ENCODE data around the gene VAV2. TPM values are rescaled to one million over a fixed set of nuclear protein-coding genes. Genes with fewer than 3 reads are reported as not detected.

VAV2 gene
- total and polyA plus RNA-seq, 2 of the 4 experiments (the other 2 are of a cell fraction): 10.8 to 13.4 TPM

GRCh38 chr9:133881671-133882381, 110.3 kb downstream of the VAV2 start:
- peaks cover 33% of the 10 kb centered on the region for H4K20me1 ChIP-seq (ENCODE audit: insufficient read depth, low read length)
- 100% methylated on average over 4 of the region's 24 CpGs; no CpG with 5 or more reads in 1 of the 2 experiments for WGBS, 2 experiments (ENCODE audit: extremely low coverage in 2 of 2, insufficient read length in 1 of 2)
- H4K91ac ChIP-seq (ENCODE audit: insufficient read depth, low read depth, low read length): no peak overlapping the region
- peak overlapping the region; percentile 61 for H2AK9ac ChIP-seq (replicated peaks; ENCODE audit: low read depth, low read length, poor library complexity)
- peak overlapping the region; percentile 12 to 86; a peak in 3 of 4 replicates for H4K8ac ChIP-seq (ENCODE audit: low read depth in 2 of 2, low read length in 2 of 2)
- peaks cover 44 to 83% of the 10 kb centered on the region in 2 experiments for H3K79me1 ChIP-seq (ENCODE audit: low read depth in 1 of 2, low read length in 2 of 2)
- H3K56ac ChIP-seq (ENCODE audit: extremely low read depth, insufficient read depth, low read length): no peak overlapping the region
- H2BK120ac ChIP-seq (ENCODE audit: low read depth, low read length): peak overlapping the region; percentile 54; the same call in 1 of the 2 replicates
- H2AK5ac ChIP-seq (ENCODE audit: low read depth, low read length): peak overlapping the region; percentile 43; the same call in 1 of the 2 replicates
- CTCF ChIA-PET: no interaction called here
- peak overlapping the region; percentile 75; the same call in 1 of the 2 replicates for H3K18ac ChIP-seq (ENCODE audit: low read depth, low read length)
- peak overlapping the region; percentile 84 for H2BK5ac ChIP-seq (ENCODE audit: low read depth, low read length, poor library complexity, severe bottlenecking)
- no peak overlapping the region for H2BK15ac ChIP-seq (ENCODE audit: low read depth, low read length)
- intact Hi-C loops (cut with micrococcal nuclease) (no loop called here), in situ Hi-C loops (cut with MboI; ENCODE audit: low sequenced_read_pairs) (no loop called here), dilution Hi-C loops (cut with HindIII; ENCODE audit: low sequenced_read_pairs, unreplicated experiment) (no loop called here)
- no peak for TF ChIP-seq CEBPB (IDR thresholded peaks at IDR 0.05; ENCODE audit: low read depth, low read length)
- TF ChIP-seq RAD21 (IDR thresholded peaks at IDR 0.05; ENCODE audit: low read length): no peak
- no peak for TF ChIP-seq BHLHE40 (IDR thresholded peaks at IDR 0.05; ENCODE audit: low read depth, low read length)
- no peak for TF ChIP-seq RFX5 (IDR thresholded peaks at IDR 0.05; ENCODE audit: low read depth, low read length)
- TF ChIP-seq USF2 (IDR thresholded peaks at IDR 0.05; ENCODE audit: low read depth, low read length): no peak
- no peak for TF ChIP-seq POLR2A (IDR thresholded peaks at IDR 0.05; ENCODE audit: low read depth, low read length)
- no peak for TF ChIP-seq NFE2L2 (IDR thresholded peaks at IDR 0.05; ENCODE audit: low read depth, low read length)
- no peak for TF ChIP-seq MXI1 (IDR thresholded peaks at IDR 0.05; ENCODE audit: borderline replicate concordance, low read depth, low read length)
- no peak for TF ChIP-seq SMC3 (IDR thresholded peaks at IDR 0.05; ENCODE audit: low read depth, low read length)
- TF ChIP-seq MAFK (IDR thresholded peaks at IDR 0.05; ENCODE audit: low read depth, low read length): no peak
- no peak for TF ChIP-seq CHD1 (IDR thresholded peaks at IDR 0.05; ENCODE audit: low read depth, low read length)
- TF ChIP-seq ELK1 (IDR thresholded peaks at IDR 0.05; ENCODE audit: borderline replicate concordance, low read depth, low read length): no peak
- no peak for TF ChIP-seq MAZ (IDR thresholded peaks at IDR 0.05; ENCODE audit: borderline replicate concordance, low read depth, low read length)
- TF ChIP-seq RCOR1 (IDR thresholded peaks at IDR 0.05; ENCODE audit: insufficient replicate concordance, low read length): no peak
- TF ChIP-seq FOS (IDR thresholded peaks at IDR 0.05; ENCODE audit: low read depth, low read length): no peak
- peak overlapping the region; percentile 93 for H4K5ac ChIP-seq (ENCODE audit: low read depth, low read length)
- peaks cover 13% of the 10 kb centered on the region for H3K9me1 ChIP-seq (ENCODE audit: insufficient read depth, low read length)
- H3K9ac ChIP-seq (ENCODE audit: low read depth, low read length): no peak overlapping the region
- peaks cover 7% of the 10 kb centered on the region for H3K4me1 ChIP-seq (ENCODE audit: control insufficient read depth, insufficient read depth, low read length)
- H3K4ac ChIP-seq (ENCODE audit: low read depth, low read length): peak overlapping the region; percentile 54
- no peak overlapping the region for H3K14ac ChIP-seq (replicated peaks; ENCODE audit: low read depth, low read length)
- no peak overlapping the region for H3K23ac ChIP-seq (ENCODE audit: low read depth, low read length)
- POLR2A ChIA-PET (ENCODE audit: unreplicated experiment): no interaction called here
- H3K4me2 ChIP-seq (ENCODE audit: low read depth, low read length): no peak overlapping the region
- no TSS peak for BruUV-seq (replicated peaks)
- H3K27me3 ChIP-seq (ENCODE audit: control insufficient read depth, insufficient read depth, low read length): no peaks in the 10 kb centered on the region
- H3K9me3 ChIP-seq (ENCODE audit: control insufficient read depth, insufficient read depth, low read length): no peaks in the 10 kb centered on the region
- DNase-seq (no peak), ATAC-seq (ENCODE audit: low read depth) (no peak)
- no peak overlapping the region for H2AFZ ChIP-seq (replicated peaks; ENCODE audit: low read length, poor library complexity)
- no peak overlapping the region for H3K4me3 ChIP-seq (ENCODE audit: insufficient read depth, low read depth, low read length)
- peak overlapping the region; percentile 49; the same call in 1 of the 2 replicates for H3K27ac ChIP-seq (ENCODE audit: insufficient read depth, low read length)
- no peaks in the 10 kb centered on the region for H3K36me3 ChIP-seq (ENCODE audit: control insufficient read depth, insufficient read depth, low read length)
- no peak overlapping the region for H2BK20ac ChIP-seq (ENCODE audit: low read depth, low read length)
